SU-DHL-6 (cell line): ENCODE measurements around the gene AKR1D1.

Experiments used
- CTCF ChIP-seq: fragments of 200-600 bp; sonication (generic); IDR thresholded peaks from one replicate; pipeline ENCODE4 v1.5.1; 2017; ENCODE audit warnings: antibody characterized with exemption, mild to moderate bottlenecking, low read length, moderate library complexity; ENCODE audit not compliant: insufficient read depth, poor library complexity, severe bottlenecking
- EZH2phosphoT487 ChIP-seq: fragments of 200-600 bp; sonication (generic), shearing (Covaris generic); conservative IDR thresholded peaks from 2 replicates; pipeline ENCODE4 v1.6.1; 2018; ENCODE audit warnings: mild to moderate bottlenecking, antibody characterized with exemption, low read length, moderate library complexity, mixed read lengths

- no peak for TF ChIP-seq CTCF
- TF ChIP-seq EZH2phosphoT487: no peak
Measured at GRCh38 chr7:138032186-138032585, 44.1 kb upstream of the AKR1D1 start.
